ENCODE data around the gene DSCAM. TPM values are rescaled to one million over a fixed set of nuclear protein-coding genes. Genes with fewer than 3 reads are reported as not detected.

Gene DSCAM
- total RNA-seq, 1 donor from 2014 or later = 0.06 TPM

- no peak for TF ChIP-seq CTCF (IDR thresholded peaks at IDR 0.05)
- Histone ChIP-seq H3K9me3 (no peaks in the 10 kb centered on the region), H3K4me1 (no peaks in the 10 kb centered on the region), H3K27me3 (ENCODE audit: low read depth) (no peaks in the 10 kb centered on the region), H3K27ac (no peak overlapping the region), H3K4me3 (no peak overlapping the region), H3K36me3 (no peaks in the 10 kb centered on the region)
- DNase-seq (no peak), ATAC-seq (no peak)
- intact Hi-C loops (cut with DNase I) = no loop called here
Measured at GRCh38 chr21:40555021-40555528, 291.9 kb downstream of the DSCAM start.

- ATAC-seq = no peak
- DNase-seq = no peak
- H3K27ac ChIP-seq = no peak overlapping the region
- intact Hi-C loops (cut with DNase I) = no loop called here
- no peak overlapping the region for H3K4me3 ChIP-seq
- no peaks in the 10 kb centered on the region for H3K36me3 ChIP-seq
- H3K4me1 ChIP-seq = no peaks in the 10 kb centered on the region
- H3K9me3 ChIP-seq = no peaks in the 10 kb centered on the region
- TF ChIP-seq CTCF (IDR thresholded peaks at IDR 0.05) = no peak
- no peaks in the 10 kb centered on the region for H3K27me3 ChIP-seq (ENCODE audit: low read depth)
Measured at GRCh38 chr21:40553781-40554180, 293.2 kb downstream of the DSCAM start.

DNA sequence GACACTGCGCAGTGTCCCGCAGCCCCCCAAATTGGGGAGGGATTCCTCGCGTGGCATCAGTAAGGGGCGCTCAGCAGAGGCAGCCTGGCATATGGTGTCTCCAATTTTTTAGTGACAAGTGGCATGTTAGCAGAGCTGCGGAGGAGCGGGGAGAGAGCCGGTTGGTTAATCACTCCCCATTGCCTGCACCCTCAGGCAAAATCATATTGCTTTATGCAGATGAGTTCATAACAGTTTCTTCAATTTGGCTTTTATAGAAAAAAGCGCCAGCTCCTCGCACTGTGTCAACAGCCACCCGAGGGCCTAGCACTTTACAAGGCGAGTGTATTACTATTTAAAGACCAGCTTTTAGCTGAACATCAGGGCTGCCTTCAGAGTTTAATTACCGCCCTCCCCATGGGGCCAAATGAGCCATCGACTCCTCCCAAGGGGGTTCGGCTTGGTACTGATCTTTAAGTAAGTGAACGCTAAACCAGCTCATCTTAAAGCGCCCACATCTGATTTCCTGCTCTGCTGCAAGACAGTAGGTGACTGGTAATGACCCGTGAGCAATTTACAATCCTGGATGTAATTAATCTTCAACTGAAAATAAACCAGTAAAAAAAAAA is 298.9 kb downstream of the DSCAM start:
- Histone ChIP-seq H3K36me3 (no peaks in the 10 kb centered on the region), H3K27me3 (ENCODE audit: low read depth) (no peaks in the 10 kb centered on the region), H3K4me3 (no peak overlapping the region), H3K4me1 (no peaks in the 10 kb centered on the region), H3K27ac (no peak overlapping the region), H3K9me3 (no peaks in the 10 kb centered on the region)
- no peak for TF ChIP-seq CTCF (IDR thresholded peaks at IDR 0.05)
- intact Hi-C loops (cut with DNase I) = no loop called here
- DNase-seq = no peak
- no peak for ATAC-seq

DNA sequence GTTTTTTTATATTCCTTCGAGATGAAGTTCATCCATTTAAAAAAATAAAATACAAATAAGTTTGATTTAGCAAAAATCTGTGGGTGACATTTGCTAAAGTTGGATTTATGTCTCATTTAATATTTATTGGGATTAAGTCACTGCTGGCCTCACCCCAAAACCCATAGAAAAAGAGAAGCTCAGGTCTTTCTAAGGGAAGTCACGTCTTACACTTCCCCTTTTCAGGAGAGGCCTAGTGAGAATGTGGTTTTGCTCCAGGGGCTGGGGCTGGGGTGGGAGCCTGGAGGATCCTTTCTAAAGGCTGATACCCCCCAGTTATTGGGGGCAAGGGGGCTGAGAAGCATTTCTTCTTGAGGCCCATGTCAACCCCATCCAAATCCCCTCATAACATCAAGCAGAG is 300.3 kb downstream of the DSCAM start:
- H3K9me3 ChIP-seq = no peaks in the 10 kb centered on the region
- H3K4me1 ChIP-seq = no peaks in the 10 kb centered on the region
- intact Hi-C loops (cut with DNase I) = no loop called here
- no peak for DNase-seq
- H3K27me3 ChIP-seq (ENCODE audit: low read depth) = no peaks in the 10 kb centered on the region
- peak in 1 of 2 donors; percentile 32 for ATAC-seq
- no peaks in the 10 kb centered on the region for H3K36me3 ChIP-seq
- no peak for TF ChIP-seq CTCF (IDR thresholded peaks at IDR 0.05)
- no peak overlapping the region for H3K27ac ChIP-seq
- H3K4me3 ChIP-seq = no peak overlapping the region

GRCh38 chr21:40540216-40540615 is 306.7 kb downstream of the DSCAM start:
- intact Hi-C loops (cut with DNase I) = no loop called here
- no peak for TF ChIP-seq CTCF (IDR thresholded peaks at IDR 0.05)
- H3K9me3 ChIP-seq = no peaks in the 10 kb centered on the region
- H3K36me3 ChIP-seq = no peaks in the 10 kb centered on the region
- ATAC-seq (no peak), DNase-seq (no peak)
- no peak overlapping the region for H3K4me3 ChIP-seq
- H3K4me1 ChIP-seq = no peaks in the 10 kb centered on the region
- H3K27ac ChIP-seq = no peak overlapping the region
- H3K27me3 ChIP-seq (ENCODE audit: low read depth) = no peaks in the 10 kb centered on the region

Measured in lower lobe of right lung (tissue), 2 donors.